ENCODE results near the gene CD160. TPM values are rescaled to one million over a fixed set of nuclear protein-coding genes. Genes with fewer than 3 reads are reported as not detected.
"Not testable (repeated sequence)": the region's sequence is repeated elsewhere in the genome, so short reads cannot be mapped to it uniquely, and the experiment has no call there.

The CD160 gene
- total and polyA plus RNA-seq, 10 donors, result 2.2 to 17.7 (median 5.8) TPM

- TF ChIP-seq POLR2AphosphoS5 (IDR thresholded peaks at IDR 0.05) (no peak), POLR2A (IDR thresholded peaks at IDR 0.05) (no peak), CTCF (IDR thresholded peaks at IDR 0.05 in 8 of 11, conservative IDR thresholded peaks at IDR 0.05 in 3 of 11) (no peak)
- Histone ChIP-seq H3K4me1 (no peaks in the 10 kb centered on the region), H3K4me3 (no peak overlapping the region), H3K27ac (no peak overlapping the region), H3K36me3 (peaks cover 0 to 91% (median 22%) of the 10 kb centered on the region in 6 donors), H3K27me3 (replicated peaks in 1 of 7) (no peaks in the 10 kb centered on the region), H3K9me3 (peaks cover 0 to 19% (median 14%) of the 10 kb centered on the region in 8 donors)
- intact Hi-C loops (cut with DNase I; ENCODE audit: low total_unique reads), result no loop called here
- WGBS, 5 donors, result 92 to 100% (median 98%) methylated on average over 1 of the region's 1 CpG
- no peak for DNase-seq
Measured at GRCh38 chr1:145759721-145760120, 40.4 kb downstream of the CD160 start.

GRCh38 chr1:145760395-145760949 is 41.2 kb downstream of the CD160 start:
- intact Hi-C loops (cut with DNase I; ENCODE audit: low total_unique reads); H3K27ac ChIP-seq; H3K4me1 ChIP-seq; H3K4me3 ChIP-seq; DNase-seq; H3K27me3 ChIP-seq (replicated peaks in 1 of 7): not testable (repeated sequence)
- Histone ChIP-seq H3K36me3 (peaks cover 0 to 86% (median 22%) of the 10 kb centered on the region in 6 donors), H3K9me3 (peaks cover 0 to 19% (median 14%) of the 10 kb centered on the region in 8 donors)
- 91 to 98% (median 95%) methylated on average over 4 of the region's 4 CpGs for WGBS, 5 donors

DNA sequence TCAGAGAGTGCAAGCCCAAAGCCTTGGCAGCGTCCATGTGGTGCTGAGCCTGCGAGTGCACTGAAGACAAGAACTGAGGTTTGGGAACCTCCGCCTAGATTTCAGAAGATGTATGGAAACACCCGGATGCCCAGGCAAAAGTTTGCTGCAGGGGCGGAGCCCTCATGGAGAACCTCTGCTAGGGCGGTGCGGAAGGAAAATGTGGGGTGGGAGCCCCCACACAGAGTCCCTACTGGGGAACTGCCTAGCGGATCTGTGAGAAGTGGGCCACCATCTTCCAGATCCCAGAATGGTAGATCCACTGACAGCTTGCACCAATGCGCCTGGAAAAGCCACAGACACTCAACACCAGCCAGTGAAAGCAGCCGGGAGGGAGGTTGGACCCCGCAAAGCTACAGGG is 42.2 kb downstream of the CD160 start:
- H3K9me3 ChIP-seq, result peaks cover 0 to 19% (median 14%) of the 10 kb centered on the region in 8 donors
- H3K27ac ChIP-seq; H3K4me1 ChIP-seq; H3K4me3 ChIP-seq; intact Hi-C loops (cut with DNase I; ENCODE audit: low total_unique reads); H3K27me3 ChIP-seq (replicated peaks in 1 of 7); DNase-seq: not testable (repeated sequence)
- H3K36me3 ChIP-seq, result peaks cover 0 to 76% (median 22%) of the 10 kb centered on the region in 6 donors
- 97 to 99% (median 98%) methylated on average over 9 to 11 of the region's 11 CpGs for WGBS, 5 donors

- H3K4me1 ChIP-seq; H3K27me3 ChIP-seq (replicated peaks in 1 of 7); H3K27ac ChIP-seq; intact Hi-C loops (cut with DNase I; ENCODE audit: low total_unique reads); DNase-seq; H3K4me3 ChIP-seq: not testable (repeated sequence)
- Histone ChIP-seq H3K9me3 (peaks cover 0 to 19% (median 14%) of the 10 kb centered on the region in 8 donors), H3K36me3 (peaks cover 0 to 78% (median 22%) of the 10 kb centered on the region in 6 donors)
- WGBS, 5 donors, result 98 to 100% (median 100%) methylated on average over 2 of the region's 2 CpGs
Measured at GRCh38 chr1:145762001-145762400, 42.7 kb downstream of the CD160 start.

GRCh38 chr1:145764231-145764940 is 45.1 kb downstream of the CD160 start:
- 94 to 98% (median 97%) methylated on average over 6 to 52 of the region's 52 CpGs for WGBS, 5 donors
- H3K9me3 ChIP-seq, result peaks cover 0 to 19% (median 14%) of the 10 kb centered on the region in 8 donors
- DNase-seq; H3K4me3 ChIP-seq; H3K4me1 ChIP-seq; H3K27ac ChIP-seq; H3K27me3 ChIP-seq (replicated peaks in 1 of 7); intact Hi-C loops (cut with DNase I; ENCODE audit: low total_unique reads): not testable (repeated sequence)
- peaks cover 0 to 76% (median 15%) of the 10 kb centered on the region in 6 donors for H3K36me3 ChIP-seq

DNA sequence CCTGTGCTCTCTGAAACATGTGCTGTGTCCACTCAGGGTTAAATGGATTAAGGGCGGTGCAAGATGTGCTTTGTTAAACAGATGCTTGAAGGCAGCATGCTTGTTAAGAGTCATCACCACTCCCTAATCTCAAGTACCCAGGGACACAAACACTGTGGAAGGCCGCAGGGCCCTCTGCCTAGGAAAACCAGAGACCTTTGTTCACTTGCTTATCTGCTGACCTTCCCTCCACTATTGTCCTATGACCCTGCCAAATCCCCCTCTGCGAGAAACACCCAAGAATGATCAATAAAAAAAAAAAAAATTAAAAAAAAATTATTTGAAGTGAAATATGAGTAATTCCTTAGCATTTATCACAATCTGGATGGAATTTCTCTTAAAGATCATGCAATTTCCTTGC is 45.8 kb downstream of the CD160 start:
- H3K27me3 ChIP-seq (replicated peaks in 1 of 7); H3K27ac ChIP-seq; intact Hi-C loops (cut with DNase I; ENCODE audit: low total_unique reads); H3K4me1 ChIP-seq; H3K4me3 ChIP-seq; DNase-seq: not testable (repeated sequence)
- Histone ChIP-seq H3K9me3 (peaks cover 0 to 19% (median 14%) of the 10 kb centered on the region in 8 donors), H3K36me3 (peaks cover 0 to 81% (median 18%) of the 10 kb centered on the region in 6 donors)
- 67 to 94% (median 73%) methylated on average over 2 to 3 of the region's 3 CpGs for WGBS, 5 donors

DNA sequence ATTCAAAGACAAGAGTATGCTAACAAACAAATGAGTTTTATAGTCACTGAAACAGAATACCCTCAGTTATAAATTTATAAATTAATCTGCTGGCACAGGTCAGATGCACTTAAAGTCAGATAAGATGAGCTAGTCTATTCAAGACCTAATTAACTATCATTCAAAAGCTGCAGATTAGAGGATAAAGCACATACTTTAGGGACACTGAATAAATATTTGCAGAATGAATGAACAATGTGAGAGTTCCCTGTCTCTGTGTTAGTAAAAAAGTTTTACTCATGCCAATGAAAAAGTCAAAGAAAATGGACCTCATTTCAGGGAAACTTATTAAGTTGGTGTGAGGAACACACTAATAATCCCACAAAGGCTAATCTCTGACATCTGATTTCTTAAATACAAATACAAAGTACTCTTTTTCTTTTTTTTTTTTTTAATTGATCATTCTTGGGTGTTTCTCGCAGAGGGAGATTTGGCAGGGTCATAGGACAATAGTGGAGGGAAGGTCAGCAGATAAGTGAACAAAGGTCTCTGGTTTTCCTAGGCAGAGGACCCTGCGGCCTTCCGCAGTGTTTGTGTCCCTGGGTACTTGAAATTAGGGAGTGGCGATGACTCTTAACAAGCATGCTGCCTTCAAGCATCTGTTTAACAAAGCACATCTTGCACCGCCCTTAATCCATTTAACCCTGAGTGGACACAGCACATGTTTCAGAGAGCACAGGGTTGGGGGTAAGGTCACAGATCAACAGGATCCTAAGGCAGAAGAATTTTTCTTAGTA is 46.5 kb downstream of the CD160 start:
- H3K27ac ChIP-seq; intact Hi-C loops (cut with DNase I; ENCODE audit: low total_unique reads); H3K27me3 ChIP-seq (replicated peaks in 1 of 7); H3K4me3 ChIP-seq; H3K4me1 ChIP-seq; DNase-seq: not testable (repeated sequence)
- peaks cover 0 to 15% (median 12%) of the 10 kb centered on the region in 8 donors for H3K9me3 ChIP-seq
- WGBS, 5 donors, result 44 to 80% (median 78%) methylated on average over 3 to 5 of the region's 5 CpGs
- H3K36me3 ChIP-seq, result peaks cover 0 to 81% (median 20%) of the 10 kb centered on the region in 6 donors

GRCh38 chr1:145766926-145767325 is 47.6 kb downstream of the CD160 start:
- H3K27ac ChIP-seq; H3K27me3 ChIP-seq (replicated peaks in 1 of 7); H3K9me3 ChIP-seq; intact Hi-C loops (cut with DNase I; ENCODE audit: low total_unique reads); H3K4me1 ChIP-seq; H3K4me3 ChIP-seq; DNase-seq: not testable (repeated sequence)
- peaks cover 0 to 81% (median 20%) of the 10 kb centered on the region in 6 donors for H3K36me3 ChIP-seq
- 95 to 98% (median 95%) methylated on average over 12 to 29 of the region's 29 CpGs; no CpG with 5 or more reads in 1 of the 5 donors for WGBS, 5 donors

DNA sequence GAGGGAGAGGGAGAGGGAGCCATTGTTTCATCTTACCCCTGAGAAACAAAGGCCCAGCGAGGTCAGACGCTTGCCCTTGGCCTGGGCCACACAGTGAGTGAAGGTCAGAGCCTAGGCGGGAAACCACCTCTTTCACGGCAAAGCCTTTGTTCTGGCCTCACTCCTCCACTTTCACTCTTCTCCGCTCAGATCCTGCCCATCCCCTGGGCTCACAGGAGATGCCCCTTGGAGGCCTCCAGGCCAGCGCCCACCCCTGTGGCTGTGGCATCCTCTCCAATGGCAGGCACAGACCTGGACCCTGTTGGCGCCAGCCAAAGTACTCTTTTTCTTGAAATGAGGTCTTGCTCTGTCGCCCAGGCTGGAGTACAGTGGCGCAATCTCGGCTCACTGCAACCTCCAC is 48.7 kb downstream of the CD160 start:
- intact Hi-C loops (cut with DNase I; ENCODE audit: low total_unique reads); H3K27me3 ChIP-seq (replicated peaks in 1 of 7); DNase-seq; H3K4me3 ChIP-seq; H3K4me1 ChIP-seq; H3K27ac ChIP-seq; H3K9me3 ChIP-seq: not testable (repeated sequence)
- 93 to 97% (median 94%) methylated on average over 8 to 10 of the region's 10 CpGs for WGBS, 5 donors
- H3K36me3 ChIP-seq, result peaks cover 0 to 80% (median 18%) of the 10 kb centered on the region in 6 donors
